Measurements from ENCODE around the gene IARS1.

Gene IARS1

GRCh38 chr9:92295240-92295790 is 1.8 kb upstream of the IARS1 start:
- DNase-seq (ENCODE audit: low spot score): no peak

- DNase-seq (ENCODE audit: low spot score): no peak
Measured at GRCh38 chr9:92294297-92294676, 790 bp upstream of the IARS1 start.

DNA sequence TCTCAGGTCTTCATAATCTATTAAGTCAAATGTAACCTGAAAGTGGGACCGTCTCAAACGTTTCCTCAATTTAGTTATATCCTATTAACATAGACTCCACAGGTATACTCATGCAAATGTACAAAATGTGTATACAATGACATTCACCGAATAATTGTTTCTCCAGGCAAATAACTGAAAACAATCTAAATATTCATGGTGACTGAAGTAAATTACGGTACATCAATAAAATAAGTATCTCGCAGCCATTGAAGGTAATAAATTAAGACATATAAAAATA is 482 bp downstream of the IARS1 start:
- no peak for DNase-seq (ENCODE audit: low spot score)

- DNase-seq (ENCODE audit: low spot score): no peak
Measured at GRCh38 chr9:92292338-92293074, 991 bp downstream of the IARS1 start.

DNA sequence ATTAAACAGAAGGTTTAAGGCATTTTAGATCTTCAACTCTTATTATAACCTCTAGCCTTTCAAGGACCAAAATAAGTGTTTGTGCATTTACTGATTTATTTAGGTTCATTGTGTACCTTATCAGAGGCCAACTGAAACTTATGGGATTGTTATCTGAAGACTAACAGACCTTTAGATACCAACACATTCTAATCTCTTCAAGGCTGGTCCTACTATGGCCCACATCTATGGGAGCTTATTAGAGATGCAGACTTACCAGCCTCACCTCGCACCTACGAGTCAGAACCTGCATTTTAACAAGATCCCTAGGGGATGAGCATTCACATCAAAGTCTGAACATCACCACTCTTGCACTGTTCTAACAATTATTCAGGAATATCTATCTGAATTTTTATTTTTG is 1.9 kb downstream of the IARS1 start:
- DNase-seq (ENCODE audit: low spot score): no peak

- no peak for DNase-seq (ENCODE audit: low spot score)
Measured at GRCh38 chr9:92290785-92291429, 2.6 kb downstream of the IARS1 start.

DNA sequence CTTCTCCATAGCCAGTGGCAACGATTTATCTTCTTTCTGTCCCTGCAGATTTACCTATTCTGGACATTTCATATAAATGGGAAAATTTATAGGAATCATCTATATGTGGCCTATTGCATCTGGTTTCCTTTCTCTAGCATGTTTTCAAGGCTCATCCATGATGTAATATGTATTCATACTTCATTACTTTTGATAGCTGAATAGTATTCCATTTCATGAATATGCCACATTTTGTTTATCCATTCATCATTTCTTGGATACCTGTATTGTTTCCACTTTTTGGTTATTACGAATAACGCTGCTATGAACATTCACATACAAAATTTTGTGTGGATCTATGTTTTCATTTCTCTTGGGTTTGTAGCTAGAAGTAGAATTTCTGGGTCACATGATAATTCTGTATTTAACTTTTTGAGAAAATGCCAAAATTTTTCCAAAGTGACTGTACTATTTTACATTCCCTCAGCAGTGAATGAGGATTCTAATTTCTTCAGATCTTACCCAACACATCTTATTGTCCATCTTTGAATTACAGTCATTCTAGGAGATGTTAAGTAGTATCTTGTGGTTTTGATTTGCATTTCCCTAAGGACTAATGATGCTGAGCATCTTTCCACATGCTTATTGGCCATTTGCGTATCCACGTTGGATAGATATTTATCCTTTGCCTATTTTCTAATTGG is 3.6 kb downstream of the IARS1 start:
- DNase-seq (ENCODE audit: low spot score): no peak

DNA sequence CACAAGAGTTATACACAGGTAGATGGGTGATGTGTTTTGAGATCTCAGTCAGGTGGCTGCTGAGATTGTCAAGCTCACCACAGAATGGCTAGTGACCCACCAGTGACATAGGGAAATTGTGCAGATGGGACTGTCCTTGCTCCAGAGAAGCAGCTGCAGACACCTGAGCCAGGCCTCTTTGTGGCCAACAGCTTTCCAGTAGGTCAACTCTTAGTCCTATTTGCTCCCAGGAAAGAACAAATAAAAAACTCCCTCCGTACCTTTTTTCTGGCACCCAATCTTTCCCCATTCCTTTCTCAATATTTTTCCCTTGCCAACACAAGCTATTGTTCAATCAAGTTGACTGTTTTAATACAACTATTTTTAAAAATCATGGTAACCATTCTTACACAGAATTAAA is 14.2 kb downstream of the IARS1 start:
- no peak for DNase-seq (ENCODE audit: low spot score)

- DNase-seq (ENCODE audit: low spot score): no peak
Measured at GRCh38 chr9:92278110-92278509, 15.4 kb downstream of the IARS1 start.

- no peak for DNase-seq (ENCODE audit: low spot score)
Measured at GRCh38 chr9:92276331-92277032, 17.0 kb downstream of the IARS1 start.

DNA sequence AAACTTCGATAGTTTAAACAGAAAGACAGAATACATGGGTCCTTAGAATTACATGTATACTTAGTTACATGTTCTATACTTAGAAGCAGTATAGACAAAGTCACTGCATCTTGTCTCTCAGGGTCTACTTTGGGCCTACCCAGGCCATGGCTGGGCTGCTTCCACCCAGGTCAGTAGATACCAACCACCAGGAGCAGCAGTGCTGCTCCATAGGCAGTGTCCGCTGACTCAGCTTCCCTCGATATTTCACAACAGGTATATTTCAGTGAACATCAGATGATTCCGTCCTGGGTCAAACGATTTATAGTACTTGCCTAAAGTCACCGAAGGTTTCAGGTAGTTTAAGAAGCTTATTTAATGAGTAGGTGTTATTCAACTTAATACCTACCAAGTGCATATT is 18.0 kb downstream of the IARS1 start:
- DNase-seq (ENCODE audit: low spot score): no peak

DNA sequence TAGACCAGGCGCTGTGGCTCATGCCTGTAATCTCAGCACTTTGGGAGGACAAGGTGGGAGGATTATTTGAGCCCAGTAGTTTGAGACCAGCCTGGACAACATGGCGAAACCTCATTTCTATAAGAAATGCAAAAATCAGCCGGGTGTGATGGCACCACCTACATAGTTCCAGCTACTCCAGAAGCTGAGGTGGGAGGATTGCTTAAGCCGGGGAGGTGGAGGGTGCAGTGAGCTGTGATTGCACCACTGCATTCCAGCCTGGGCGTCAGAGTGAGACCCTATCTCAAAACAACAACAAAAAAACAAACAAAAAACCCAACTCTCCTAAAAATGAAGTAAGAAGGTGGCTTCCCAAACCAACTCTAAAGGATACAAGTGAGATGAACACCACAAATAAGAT is 23.0 kb downstream of the IARS1 start:
- DNase-seq (ENCODE audit: low spot score): no peak

- no peak for DNase-seq (ENCODE audit: low spot score)
Measured at GRCh38 chr9:92266486-92266885, 27.0 kb downstream of the IARS1 start.

DNA sequence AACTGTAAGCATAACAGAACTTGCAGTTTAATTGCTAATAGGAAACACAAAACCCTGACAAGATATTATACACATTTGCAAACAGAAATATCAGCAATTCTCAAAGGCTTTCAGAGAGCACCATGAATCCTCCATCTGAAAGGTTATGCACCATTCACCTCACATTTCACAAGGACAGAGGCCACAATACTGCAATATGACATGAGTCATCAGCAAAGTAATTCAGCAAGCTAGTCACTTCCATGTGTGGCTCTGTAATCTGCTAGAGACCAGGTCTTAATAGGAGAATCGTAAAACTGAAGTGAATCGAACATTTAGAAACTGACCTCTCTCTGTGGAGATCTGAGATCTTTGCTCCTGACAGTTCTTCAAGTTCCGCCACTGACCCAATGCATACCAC is 28.3 kb downstream of the IARS1 start:
- DNase-seq (ENCODE audit: low spot score): no peak

GRCh38 chr9:92263131-92263530 is 30.4 kb downstream of the IARS1 start:
- DNase-seq (ENCODE audit: low spot score): no peak

- DNase-seq (ENCODE audit: low spot score): no peak
Measured at GRCh38 chr9:92257327-92257726, 36.2 kb downstream of the IARS1 start.

- DNase-seq (ENCODE audit: low spot score): no peak
Measured at GRCh38 chr9:92254381-92255337, 38.8 kb downstream of the IARS1 start.

- no peak for DNase-seq (ENCODE audit: low spot score)
Measured at GRCh38 chr9:92253656-92254055, 39.8 kb downstream of the IARS1 start.

- DNase-seq (ENCODE audit: low spot score): no peak
Measured at GRCh38 chr9:92247981-92248380, 45.5 kb downstream of the IARS1 start.

- DNase-seq (ENCODE audit: low spot score): no peak
Measured at GRCh38 chr9:92247296-92247695, 46.2 kb downstream of the IARS1 start.

- DNase-seq (ENCODE audit: low spot score): no peak
Measured at GRCh38 chr9:92245005-92245797, 48.3 kb downstream of the IARS1 start.
